Skeletal muscle tissue (tissue), 4 donors: ENCODE results near the gene CEP250. TPM values are rescaled to one million over a fixed set of nuclear protein-coding genes. Genes with fewer than 3 reads are reported as not detected.
A peak's percentile ranks its signal among the peaks of the same experiment; 100 is the strongest.

Source experiments
- H3K27ac ChIP-seq: one replicate; pipeline ENCODE4 v1.7.0; 2013; ENCODE audit warnings: mild to moderate bottlenecking, low read depth, low read length, inconsistent platforms
- H3K27me3 ChIP-seq, 3 donors: one replicate each; pipeline ENCODE4 v1.7.0; 2013; ENCODE audit warnings: low read length in 3 of 3; ENCODE audit not compliant: control insufficient read depth in 3 of 3, insufficient read depth in 3 of 3
- H3K36me3 ChIP-seq, 3 donors: one replicate each; pipeline ENCODE4 v1.7.0; 2013; ENCODE audit warnings: low read length in 3 of 3; ENCODE audit not compliant: control insufficient read depth in 3 of 3, insufficient read depth in 3 of 3
- H3K4me1 ChIP-seq, 3 donors: one replicate each; pipeline ENCODE4 v1.7.0; 2013; ENCODE audit warnings: low read length in 3 of 3, mild to moderate bottlenecking in 3 of 3; ENCODE audit not compliant: control insufficient read depth in 3 of 3, insufficient read depth in 3 of 3
- H3K4me3 ChIP-seq, 3 donors: one replicate each; pipeline ENCODE4 v1.7.0; 2013; ENCODE audit warnings: low read length in 3 of 3
- H3K9ac ChIP-seq, 3 donors: one replicate each; pipeline ENCODE4 v1.7.0; 2013; ENCODE audit warnings: low read length in 3 of 3, mild to moderate bottlenecking in 3 of 3, moderate library complexity in 2 of 3, low read depth in 1 of 3
- H3K9me3 ChIP-seq, 3 donors: one replicate each; pipeline ENCODE4 v1.7.0; 2013; ENCODE audit warnings: low read length in 3 of 3; ENCODE audit not compliant: control insufficient read depth in 3 of 3
- total RNA-seq: library from RNA; depleted of rRNA; stranded (reverse); fragments of >200 nt; gene quantifications from one replicate; pipeline ENCODE4 v1.2.3, GENCODE V29; 2014
- donor health status: Osteomylitis.

The CEP250 gene
- total RNA-seq, 1 donor from 2014 or later = 14.6 TPM

- no peaks in the 10 kb centered on the region for H3K27me3 ChIP-seq
- no peak overlapping the region for H3K27ac ChIP-seq
- peaks cover 22 to 35% (median 30%) of the 10 kb centered on the region in 3 donors for H3K4me1 ChIP-seq
- peaks cover 23 to 43% (median 27%) of the 10 kb centered on the region in 3 donors for H3K36me3 ChIP-seq
- no peaks in the 10 kb centered on the region for H3K9me3 ChIP-seq
- H3K9ac ChIP-seq = peak overlapping the region in 1 of 3 donors; percentile 40
- no peak overlapping the region for H3K4me3 ChIP-seq
These were observed 11.5 kb downstream of the CEP250 start for GRCh38 chr20:35466856-35467255.

DNA sequence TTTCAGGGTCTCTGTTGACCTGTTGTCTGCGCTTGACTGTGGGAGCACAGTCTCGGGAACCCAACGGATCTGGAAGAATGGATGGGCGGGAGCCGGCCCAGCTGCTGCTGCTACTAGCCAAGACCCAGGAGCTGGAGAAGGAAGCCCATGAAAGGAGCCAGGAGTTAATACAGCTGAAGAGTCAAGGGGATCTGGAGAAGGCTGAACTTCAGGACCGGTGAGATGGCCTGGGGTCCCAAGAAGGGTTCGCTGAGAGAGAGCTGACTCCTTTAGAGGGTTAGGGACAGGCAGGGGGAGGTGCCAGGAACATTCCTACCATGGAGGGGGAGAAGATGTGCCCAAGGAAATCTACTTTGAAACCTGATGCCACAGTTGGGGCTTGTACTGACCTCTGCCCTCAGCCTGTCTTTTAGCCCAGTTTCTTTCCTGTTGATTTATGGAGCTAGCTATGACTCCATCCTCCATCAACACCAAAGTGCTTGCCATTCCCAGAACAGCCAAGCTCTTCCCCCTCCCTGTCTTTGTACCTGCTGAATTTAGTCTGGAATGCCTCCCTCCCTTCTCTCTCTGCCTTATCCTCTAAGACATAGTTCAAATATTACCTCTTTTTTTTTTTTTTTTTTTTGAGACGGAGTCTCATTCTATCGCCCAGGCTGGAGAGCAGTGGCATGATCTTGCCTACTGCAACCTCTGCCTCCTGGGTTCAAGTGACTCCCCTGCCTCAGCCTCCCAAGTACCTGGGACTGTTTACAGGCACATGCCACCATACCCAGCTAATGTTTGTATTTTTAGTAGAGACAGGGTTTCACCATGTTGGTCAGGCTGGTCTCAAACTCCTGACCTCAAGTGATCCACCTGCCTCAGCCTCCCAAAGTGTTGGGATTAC is 12.2 kb downstream of the CEP250 start:
- Histone ChIP-seq H3K9me3 (no peaks in the 10 kb centered on the region), H3K4me3 (no peak overlapping the region), H3K27me3 (no peaks in the 10 kb centered on the region), H3K27ac (peak overlapping the region; percentile 56), H3K4me1 (peaks cover 22 to 35% (median 30%) of the 10 kb centered on the region in 3 donors), H3K9ac (peak overlapping the region in 2 of 3 donors; percentile 21 to 40), H3K36me3 (peaks cover 18 to 43% (median 27%) of the 10 kb centered on the region in 3 donors)

GRCh38 chr20:35468671-35469334 is 13.4 kb downstream of the CEP250 start:
- Histone ChIP-seq H3K27ac (peak overlapping the region; percentile 7), H3K4me1 (peaks cover 22 to 35% (median 30%) of the 10 kb centered on the region in 3 donors), H3K27me3 (no peaks in the 10 kb centered on the region), H3K4me3 (no peak overlapping the region), H3K9me3 (no peaks in the 10 kb centered on the region), H3K36me3 (peaks cover 25 to 50% (median 38%) of the 10 kb centered on the region in 3 donors), H3K9ac (no peak overlapping the region)

DNA sequence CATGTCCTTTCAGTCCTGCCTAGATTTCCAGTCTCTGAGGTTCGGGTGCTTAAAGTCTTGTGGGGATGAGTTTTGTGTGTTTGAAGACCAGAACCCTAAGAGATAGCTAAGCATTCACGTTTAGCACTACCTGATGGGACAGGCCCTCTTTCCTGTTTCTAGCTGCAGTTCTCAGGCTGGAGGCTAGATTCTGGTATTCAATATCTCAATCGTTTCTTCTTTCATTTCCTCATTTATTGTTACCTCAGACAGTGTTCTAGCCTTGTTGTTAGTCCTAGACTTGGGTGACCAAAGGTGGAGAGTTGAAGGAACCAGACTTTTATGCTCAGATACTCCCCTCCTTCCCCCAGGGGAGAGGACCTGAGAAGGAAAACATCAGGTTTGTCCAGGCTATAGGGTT is 16.8 kb downstream of the CEP250 start:
- Histone ChIP-seq H3K4me3 (no peak overlapping the region), H3K9me3 (no peaks in the 10 kb centered on the region), H3K27me3 (no peaks in the 10 kb centered on the region), H3K36me3 (peaks cover 26 to 69% (median 67%) of the 10 kb centered on the region in 3 donors), H3K27ac (no peak overlapping the region), H3K9ac (no peak overlapping the region), H3K4me1 (peaks cover 11 to 16% (median 11%) of the 10 kb centered on the region in 3 donors)

- peaks cover 34 to 81% (median 79%) of the 10 kb centered on the region in 3 donors for H3K36me3 ChIP-seq
- no peak overlapping the region for H3K4me3 ChIP-seq
- H3K4me1 ChIP-seq = peaks cover 0 to 3% (median 2%) of the 10 kb centered on the region in 3 donors
- no peak overlapping the region for H3K9ac ChIP-seq
- H3K27ac ChIP-seq = no peak overlapping the region
- no peaks in the 10 kb centered on the region for H3K9me3 ChIP-seq
- H3K27me3 ChIP-seq = no peaks in the 10 kb centered on the region
These were observed 18.3 kb downstream of the CEP250 start for GRCh38 chr20:35473684-35474083.

- no peak overlapping the region for H3K9ac ChIP-seq
These were observed 19.0 kb downstream of the CEP250 start for GRCh38 chr20:35474303-35474871.

GRCh38 chr20:35476288-35476687 is 20.9 kb downstream of the CEP250 start:
- Histone ChIP-seq H3K36me3 (peaks cover 46 to 85% (median 81%) of the 10 kb centered on the region in 3 donors), H3K27ac (no peak overlapping the region), H3K9ac (no peak overlapping the region), H3K9me3 (no peaks in the 10 kb centered on the region), H3K4me3 (no peak overlapping the region), H3K27me3 (no peaks in the 10 kb centered on the region), H3K4me1 (no peaks in the 10 kb centered on the region)

More at GRCh38 chr20:35474303-35474871, 19.0 kb downstream of the CEP250 start:
- H3K4me1 ChIP-seq = no peaks in the 10 kb centered on the region
- no peaks in the 10 kb centered on the region for H3K9me3 ChIP-seq
- no peaks in the 10 kb centered on the region for H3K27me3 ChIP-seq
- H3K27ac ChIP-seq = no peak overlapping the region
- no peak overlapping the region for H3K4me3 ChIP-seq
- H3K36me3 ChIP-seq = peaks cover 39 to 87% (median 85%) of the 10 kb centered on the region in 3 donors

DNA sequence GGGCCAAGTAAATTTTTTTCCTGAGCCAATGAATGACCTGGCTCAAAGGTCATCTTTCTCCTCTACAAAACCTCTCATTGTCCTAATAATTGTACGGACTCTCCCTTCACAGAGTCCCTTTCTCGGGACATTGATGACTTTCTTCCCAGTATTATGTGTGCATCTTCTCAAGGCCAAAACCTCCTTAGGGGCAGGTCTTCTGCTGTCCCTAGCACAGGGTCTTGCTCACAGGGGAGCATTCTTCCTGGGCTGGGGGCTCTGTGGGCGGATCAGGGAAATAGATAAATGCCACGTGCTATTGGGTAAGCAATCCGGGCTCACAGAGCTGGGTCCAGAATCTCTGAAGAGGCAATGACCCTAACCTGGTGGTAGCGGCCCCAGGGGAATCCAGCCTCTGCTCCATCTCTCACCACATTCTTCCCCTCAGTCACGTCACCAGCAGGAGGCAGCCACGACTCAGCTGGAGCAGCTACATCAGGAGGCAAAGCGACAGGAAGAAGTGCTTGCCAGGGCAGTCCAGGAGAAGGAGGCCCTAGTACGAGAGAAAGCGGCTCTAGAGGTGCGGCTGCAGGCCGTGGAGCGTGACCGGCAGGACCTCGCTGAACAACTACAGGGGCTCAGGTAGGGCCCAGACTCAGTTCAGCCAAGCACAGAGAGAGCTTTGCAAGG is 23.5 kb downstream of the CEP250 start:
- Histone ChIP-seq H3K4me3 (no peak overlapping the region), H3K9ac (no peak overlapping the region), H3K36me3 (peaks cover 30 to 58% (median 58%) of the 10 kb centered on the region in 3 donors), H3K9me3 (no peaks in the 10 kb centered on the region), H3K4me1 (no peaks in the 10 kb centered on the region), H3K27me3 (no peaks in the 10 kb centered on the region), H3K27ac (no peak overlapping the region)

- H3K9me3 ChIP-seq = no peaks in the 10 kb centered on the region
- H3K9ac ChIP-seq = no peak overlapping the region
- no peaks in the 10 kb centered on the region for H3K27me3 ChIP-seq
- peaks cover 29 to 56% (median 55%) of the 10 kb centered on the region in 3 donors for H3K36me3 ChIP-seq
- no peaks in the 10 kb centered on the region for H3K4me1 ChIP-seq
- no peak overlapping the region for H3K27ac ChIP-seq
- H3K4me3 ChIP-seq = no peak overlapping the region
These were observed 24.4 kb downstream of the CEP250 start for GRCh38 chr20:35479798-35480197.
